ENCODE measurements around the gene KCNQ1OT1. TPM values are rescaled to one million over a fixed set of nuclear protein-coding genes. Genes with fewer than 3 reads are reported as not detected.

Gene KCNQ1OT1
- total RNA-seq, 4 donors from 2014 or later: 0.21 to 1.9 (median 1.2) TPM

DNA sequence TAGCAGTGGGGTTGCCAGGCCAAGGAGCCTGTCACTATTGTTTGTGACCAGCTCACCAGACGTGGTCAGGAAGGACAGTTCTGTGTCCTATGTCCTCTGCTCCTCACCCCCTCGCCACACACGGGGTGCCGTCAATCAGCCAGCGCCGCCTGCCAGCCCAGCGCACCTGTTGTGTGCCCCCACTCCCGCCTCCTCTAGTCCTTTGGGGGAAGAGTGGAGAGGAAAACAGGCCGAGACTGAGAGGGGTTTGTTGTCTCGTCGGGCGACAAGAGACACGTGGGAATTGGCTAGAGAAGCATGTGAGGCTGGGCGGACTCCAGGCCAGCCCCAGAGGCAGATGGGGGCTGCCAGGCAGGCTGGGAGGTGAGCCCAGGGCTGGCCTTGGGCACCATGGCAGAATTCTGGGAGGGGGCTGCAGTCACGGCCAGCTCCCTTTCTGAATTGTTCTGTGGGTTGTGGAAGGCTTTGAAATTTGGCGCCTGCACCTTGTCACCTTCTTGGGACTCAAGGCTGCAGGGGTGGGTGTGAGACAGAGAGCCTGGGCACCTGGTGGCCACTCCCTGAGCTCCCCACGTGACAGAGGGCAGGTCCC, 3.1 kb upstream of the KCNQ1OT1 start:
- TF ChIP-seq, protein P1, sequence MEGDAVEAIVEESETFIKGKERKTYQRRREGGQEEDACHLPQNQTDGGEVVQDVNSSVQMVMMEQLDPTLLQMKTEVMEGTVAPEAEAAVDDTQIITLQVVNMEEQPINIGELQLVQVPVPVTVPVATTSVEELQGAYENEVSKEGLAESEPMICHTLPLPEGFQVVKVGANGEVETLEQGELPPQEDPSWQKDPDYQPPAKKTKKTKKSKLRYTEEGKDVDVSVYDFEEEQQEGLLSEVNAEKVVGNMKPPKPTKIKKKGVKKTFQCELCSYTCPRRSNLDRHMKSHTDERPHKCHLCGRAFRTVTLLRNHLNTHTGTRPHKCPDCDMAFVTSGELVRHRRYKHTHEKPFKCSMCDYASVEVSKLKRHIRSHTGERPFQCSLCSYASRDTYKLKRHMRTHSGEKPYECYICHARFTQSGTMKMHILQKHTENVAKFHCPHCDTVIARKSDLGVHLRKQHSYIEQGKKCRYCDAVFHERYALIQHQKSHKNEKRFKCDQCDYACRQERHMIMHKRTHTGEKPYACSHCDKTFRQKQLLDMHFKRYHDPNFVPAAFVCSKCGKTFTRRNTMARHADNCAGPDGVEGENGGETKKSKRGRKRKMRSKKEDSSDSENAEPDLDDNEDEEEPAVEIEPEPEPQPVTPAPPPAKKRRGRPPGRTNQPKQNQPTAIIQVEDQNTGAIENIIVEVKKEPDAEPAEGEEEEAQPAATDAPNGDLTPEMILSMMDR (IDR thresholded peaks at IDR 0.05): no peak
- TF ChIP-seq POLR2A (IDR thresholded peaks at IDR 0.05): no peak
- Histone ChIP-seq H3K27ac (no peak overlapping the region), H3K27me3 (no peaks in the 10 kb centered on the region), H3K4me1 (peaks cover 0 to 28% (median 0%) of the 10 kb centered on the region in 3 donors), H3K9me3 (peaks cover 0 to 5% (median 0%) of the 10 kb centered on the region in 3 donors), H3K36me3 (no peaks in the 10 kb centered on the region), H3K4me3 (no peak overlapping the region)
- intact Hi-C loops (cut with DNase I): no loop called here
- 0 to 42% methylated on average over 1 to 6 of the region's 17 CpGs for WGBS, 2 donors
- DNase-seq: no peak

DNA sequence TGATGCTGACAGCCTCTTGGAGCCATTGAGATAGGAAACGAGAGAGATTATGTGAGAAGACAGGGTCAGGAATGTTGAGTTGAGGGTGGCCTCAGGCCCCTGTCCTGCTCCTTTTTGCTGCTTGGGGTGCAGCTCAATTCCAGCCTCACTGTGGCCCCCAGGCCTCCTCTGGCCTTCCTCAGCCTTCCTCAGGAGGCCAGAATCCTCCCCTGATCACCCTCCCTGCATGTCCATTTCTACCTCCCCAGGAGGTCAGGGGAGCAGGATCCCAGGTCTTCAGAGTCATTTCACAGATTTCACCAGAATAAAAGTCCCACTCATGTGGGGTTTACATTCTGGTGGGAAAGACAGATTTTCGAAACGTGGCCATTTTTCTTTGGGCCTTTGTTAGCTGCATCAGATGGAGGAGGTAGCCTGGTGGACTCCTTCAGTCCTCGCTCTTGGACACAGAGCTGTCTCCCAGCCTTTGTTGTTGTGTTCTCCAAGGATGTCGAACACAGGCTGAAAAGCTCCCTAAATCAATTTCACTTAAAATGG, 2.2 kb upstream of the KCNQ1OT1 start:
- DNase-seq: no peak
- Histone ChIP-seq H3K27ac (no peak overlapping the region), H3K4me1 (peaks cover 0 to 36% (median 0%) of the 10 kb centered on the region in 3 donors), H3K4me3 (no peak overlapping the region), H3K9me3 (peaks cover 0 to 5% (median 0%) of the 10 kb centered on the region in 3 donors), H3K36me3 (no peaks in the 10 kb centered on the region), H3K27me3 (no peaks in the 10 kb centered on the region)
- 91 to 95% methylated on average over 4 of the region's 5 CpGs for WGBS, 2 donors
- TF ChIP-seq, protein P1 (IDR thresholded peaks at IDR 0.05): no peak
- no peak for TF ChIP-seq POLR2A (IDR thresholded peaks at IDR 0.05)
- intact Hi-C loops (cut with DNase I): no loop called here

DNA sequence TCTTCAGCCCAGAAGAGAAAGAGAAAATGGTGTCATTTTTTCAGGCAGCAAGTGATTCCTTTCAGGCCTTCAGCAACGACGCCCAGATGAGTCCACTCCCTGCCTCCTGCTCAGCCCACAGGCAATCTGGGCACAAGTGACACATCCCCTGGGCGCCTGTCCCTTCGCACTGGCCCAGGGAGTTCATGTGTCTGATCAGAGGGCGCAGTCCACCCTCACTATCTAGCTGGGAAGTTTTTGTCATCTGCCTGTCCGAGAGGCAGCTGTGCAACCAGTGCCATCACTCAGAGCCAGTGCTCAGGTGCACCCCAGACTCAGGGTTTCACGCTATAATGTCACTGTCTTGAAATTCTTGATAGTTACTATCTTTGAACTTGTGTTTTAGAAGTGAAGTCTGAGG, 1.4 kb upstream of the KCNQ1OT1 start:
- H3K36me3 ChIP-seq: no peaks in the 10 kb centered on the region
- TF ChIP-seq, protein P1 (IDR thresholded peaks at IDR 0.05): no peak
- no peak for TF ChIP-seq POLR2A (IDR thresholded peaks at IDR 0.05)
- H3K9me3 ChIP-seq: peaks cover 0 to 3% (median 0%) of the 10 kb centered on the region in 3 donors
- intact Hi-C loops (cut with DNase I): no loop called here
- H3K4me1 ChIP-seq: peaks cover 0 to 39% (median 0%) of the 10 kb centered on the region in 3 donors
- WGBS, 2 donors: 64 to 73% methylated on average over 2 to 5 of the region's 7 CpGs
- H3K27me3 ChIP-seq: no peaks in the 10 kb centered on the region
- no peak overlapping the region for H3K4me3 ChIP-seq
- H3K27ac ChIP-seq: peak overlapping the region; percentile 88 to 94 (median 90)
- no peak for DNase-seq

DNA sequence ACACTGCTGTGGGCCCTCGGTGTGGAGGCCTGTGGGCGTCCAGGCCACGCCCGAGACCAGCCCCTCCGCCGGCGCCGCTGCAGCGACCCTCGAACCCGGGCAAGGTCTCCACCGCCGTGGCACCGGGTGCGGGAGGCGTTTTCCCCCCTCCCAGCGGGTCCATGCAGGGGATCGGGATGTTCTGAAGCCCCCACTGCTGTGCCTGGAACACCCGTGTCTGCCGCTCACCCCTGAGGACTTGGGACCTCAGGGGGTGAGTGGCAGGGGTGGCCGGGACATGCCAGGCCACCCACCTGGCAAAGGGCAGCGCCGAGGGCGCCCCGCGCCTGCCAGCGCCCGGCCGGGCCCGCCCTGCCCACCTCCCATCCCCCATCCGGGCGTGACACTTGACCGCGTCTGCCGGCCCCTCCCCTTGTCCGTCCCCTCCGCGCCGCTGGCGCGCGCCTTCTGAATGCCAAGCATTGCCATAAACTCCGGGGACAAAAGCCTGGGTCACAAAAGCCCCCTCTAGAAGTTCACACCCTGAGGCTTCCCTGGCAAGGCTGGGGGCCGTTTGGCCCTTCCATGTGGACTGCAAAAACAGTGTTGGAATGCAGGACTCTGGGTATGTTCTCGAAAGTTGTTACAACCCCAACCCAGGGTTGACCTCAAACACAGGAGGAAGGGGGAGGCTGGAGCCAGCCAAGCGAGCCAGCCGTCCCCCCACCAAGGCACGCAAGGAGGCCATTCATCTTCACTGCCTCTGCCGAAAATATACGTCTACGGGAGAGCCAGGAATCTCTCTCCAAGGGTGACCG, 819 bp upstream of the KCNQ1OT1 start:
- Histone ChIP-seq H3K36me3 (no peaks in the 10 kb centered on the region), H3K4me3 (peak overlapping the region; percentile 54 to 83 (median 76)), H3K27me3 (no peaks in the 10 kb centered on the region), H3K4me1 (peaks cover 0 to 39% (median 0%) of the 10 kb centered on the region in 3 donors), H3K27ac (peak overlapping the region; percentile 88 to 94 (median 90)), H3K9me3 (no peaks in the 10 kb centered on the region)
- intact Hi-C loops (cut with DNase I): no loop called here
- no peak for DNase-seq
- TF ChIP-seq POLR2A (IDR thresholded peaks at IDR 0.05): peak in 1 of 4 donors; percentile 72
- TF ChIP-seq, protein P1 (IDR thresholded peaks at IDR 0.05): no peak
- 48 to 51% methylated on average over 4 to 9 of the region's 52 CpGs for WGBS, 2 donors

DNA sequence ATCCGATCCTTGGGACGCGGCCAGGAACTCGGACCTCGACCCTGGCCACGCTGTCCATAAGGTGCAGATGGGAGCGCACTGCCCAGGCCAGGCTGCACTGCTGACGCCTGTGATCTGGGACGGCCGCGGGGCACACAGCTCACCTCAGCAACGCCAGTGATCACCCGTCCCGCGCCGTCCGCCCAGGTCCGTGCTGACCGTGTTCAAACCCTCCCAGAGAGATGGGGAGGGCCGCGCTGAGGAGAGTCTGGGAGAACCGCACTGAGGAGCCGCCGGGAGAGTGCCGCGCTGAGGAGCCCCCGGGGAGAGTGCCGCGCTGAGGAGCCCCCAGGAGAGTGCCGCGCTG, 636 bp downstream of the KCNQ1OT1 start:
- H3K9me3 ChIP-seq: no peaks in the 10 kb centered on the region
- WGBS, 2 donors: 56% methylated on average over 5 of the region's 31 CpGs; no CpG with 5 or more reads in 1 of the 2 donors
- H3K4me3 ChIP-seq: peak overlapping the region; percentile 54 to 83 (median 76)
- H3K4me1 ChIP-seq: peaks cover 0 to 44% (median 0%) of the 10 kb centered on the region in 3 donors
- intact Hi-C loops (cut with DNase I): no loop called here
- no peak for TF ChIP-seq POLR2A (IDR thresholded peaks at IDR 0.05)
- TF ChIP-seq, protein P1 (IDR thresholded peaks at IDR 0.05): no peak
- no peaks in the 10 kb centered on the region for H3K36me3 ChIP-seq
- H3K27me3 ChIP-seq: no peaks in the 10 kb centered on the region
- H3K27ac ChIP-seq: peak overlapping the region; percentile 88 to 94 (median 90)
- DNase-seq: no peak

Measured in esophagus squamous epithelium (tissue), 5 donors.